B cell (primary cell): ENCODE data around the gene SETD1A. TPM values are rescaled to one million over a fixed set of nuclear protein-coding genes. Genes with fewer than 3 reads are reported as not detected.

Experiments
- ATAC-seq: fragments of 200-7000 bp; cut with Tn5 transposase; one replicate; pipeline ENCODE4 v1.10.0; 2021; ENCODE audit warnings: low read depth, mild to moderate bottlenecking, moderate number of reproducible peaks, moderate library complexity
- CTCF ChIA-PET: fragments of 350-600 bp; sonication (Branson Sonifier 250); formaldehyde crosslinking; loops from one replicate; lab custom pipeline; 2021; ENCODE audit warnings: antibody characterized with exemption, inconsistent platforms; lab: Charles Lee
- POLR2A ChIA-PET: fragments of 350-600 bp; sonication (Branson Sonifier 250); formaldehyde crosslinking; loops from one replicate; lab custom pipeline; 2021; ENCODE audit warnings: antibody characterized with exemption; lab: Charles Lee
- DNase-seq: peaks from one replicate; pipeline ENCODE4 v3.0.0; 2013
- H2AFZ ChIP-seq: 2 replicates; pipeline ENCODE4 v1.6.1; 2012; ENCODE audit warnings: mild to moderate bottlenecking, low read depth, low read length; ENCODE audit not compliant: insufficient read depth, poor library complexity, severe bottlenecking
- H3K27ac ChIP-seq, 2 donors: 1 replicate in 1 of 2; 2 replicates in 1 of 2; pipeline ENCODE4 v1.5.1; 2012 to 2013; ENCODE audit warnings: low read length in 2 of 2, mild to moderate bottlenecking in 2 of 2, moderate library complexity in 1 of 2
- H3K27me3 ChIP-seq, 4 experiments: fragments of 200-600 bp in 1 of 4; sonication (generic) in 1 of 4; replicated peaks in 1 of 4; 1 replicate in 2 of 4; 2 replicates in 2 of 4; pipeline versions ENCODE4 v1.6.1 to v1.7.0; 2013 to 2016; ENCODE audit warnings: low read length in 3 of 4, mild to moderate bottlenecking in 2 of 4, mixed read lengths in 1 of 4, moderate library complexity in 1 of 4; ENCODE audit not compliant: insufficient read depth in 4 of 4, control insufficient read depth in 3 of 4; ENCODE audit errors: control extremely low read depth in 1 of 4
- H3K36me3 ChIP-seq, 2 experiments: replicated peaks in 1 of 2; 1 replicate in 1 of 2; 2 replicates in 1 of 2; pipeline versions ENCODE4 v1.6.1 to v1.7.1; 2013; ENCODE audit warnings: low read length in 1 of 2; ENCODE audit not compliant: insufficient read depth in 2 of 2, control insufficient read depth in 1 of 2; ENCODE audit errors: control extremely low read depth in 1 of 2, extremely low read depth in 1 of 2
- H3K4me1 ChIP-seq, 2 donors: fragments of 200-600 bp in 1 of 2; sonication (generic) in 1 of 2; 1 replicate in 1 of 2; 2 replicates in 1 of 2; pipeline versions ENCODE4 v1.5.1 to v1.6.1; 2013 to 2017; ENCODE audit warnings: low read length in 2 of 2; ENCODE audit not compliant: control insufficient read depth in 2 of 2, insufficient read depth in 2 of 2
- H3K4me2 ChIP-seq: replicated peaks from 2 replicates; pipeline ENCODE3; 2012; ENCODE audit warnings: mild to moderate bottlenecking, low read depth, low read length; ENCODE audit not compliant: poor library complexity, severe bottlenecking
- H3K4me3 ChIP-seq, 5 experiments: fragments of 200-600 bp in 1 of 5; sonication (generic) in 1 of 5; 1 replicate in 3 of 5; 2 replicates in 2 of 5; pipeline versions ENCODE4 v1.5.1 to v1.7.0; 2011 to 2016; ENCODE audit warnings: low read length in 4 of 5, mild to moderate bottlenecking in 4 of 5, low read depth in 2 of 5, control low read depth in 1 of 5, moderate library complexity in 1 of 5; ENCODE audit not compliant: insufficient read depth in 1 of 5; ENCODE audit errors: control extremely low read depth in 1 of 5, extremely low read depth in 1 of 5
- H3K79me2 ChIP-seq: fragments of 200-600 bp; sonication (generic); one replicate; pipeline ENCODE4 v1.6.0; 2016; ENCODE audit warnings: low read length; ENCODE audit not compliant: control insufficient read depth, insufficient read depth
- H3K9ac ChIP-seq: fragments of 200-600 bp; sonication (generic); 2 replicates; pipeline ENCODE4 v1.6.1; 2017; ENCODE audit warnings: mild to moderate bottlenecking, low read length, moderate library complexity
- H3K9me3 ChIP-seq, 3 donors: one replicate each; pipeline versions ENCODE4 v1.6.1 to v1.7.1; 2013; ENCODE audit warnings: low read length in 2 of 3; ENCODE audit not compliant: control insufficient read depth in 2 of 3, insufficient read depth in 1 of 3; ENCODE audit errors: control extremely low read depth in 1 of 3
- H4K20me1 ChIP-seq: 2 replicates; pipeline ENCODE4 v1.6.0; 2012; ENCODE audit warnings: mild to moderate bottlenecking, low read length; ENCODE audit not compliant: insufficient read depth, control insufficient read depth, poor library complexity, severe bottlenecking
- H3K27ac Mint-ChIP-seq: one replicate; pipeline ENCODE4 v1.8.0; 2021; ENCODE audit warnings: mixed read lengths
- H3K27me3 Mint-ChIP-seq: one replicate; pipeline ENCODE4 v1.8.0; 2021; ENCODE audit warnings: mixed read lengths
- H3K4me1 Mint-ChIP-seq: one replicate; pipeline ENCODE4 v1.8.0; 2021; ENCODE audit warnings: mixed read lengths
- H3K4me3 Mint-ChIP-seq: one replicate; pipeline ENCODE4 v1.8.0; 2021; ENCODE audit warnings: mixed read lengths
- H3K9me3 Mint-ChIP-seq: one replicate; pipeline ENCODE4 v1.8.0; 2022; ENCODE audit warnings: mixed read lengths; ENCODE audit not compliant: insufficient read depth
- EZH2 ChIP-seq: IDR thresholded peaks from 2 replicates; pipeline ENCODE4 v1.6.1; 2012; ENCODE audit warnings: borderline replicate concordance, low read depth, mild to moderate bottlenecking, moderate library complexity, low read length; ENCODE audit not compliant: insufficient read depth, poor library complexity, severe bottlenecking
- WGBS: methylation state at CpG from one replicate; pipeline ENCODE4 v1.1.5; 2013; ENCODE audit warnings: missing lambda C conversion rate; ENCODE audit not compliant: insufficient coverage; 5-methylcytosine and 5-hydroxymethylcytosine counted together
- intact Hi-C: fragments of 100-400 bp; cut with micrococcal nuclease; formaldehyde crosslinking; loops from one replicate; pipeline ENCODE4 v1.10.0; 2022
- polyA plus RNA-seq: library from polyadenylated mRNA; depleted of rRNA; stranded (reverse); fragments of >200 nt; gene quantifications from 2 replicates; pipeline ENCODE4 v1.2.3, GENCODE V29; 2012
- total RNA-seq, 2 donors: library from RNA; stranded (reverse); fragments of 120-200 nt in 1 of 2; gene quantifications; 1 replicate in 1 of 2; 2 replicates in 1 of 2; pipeline versions ENCODE4 v1.2.3 to v1.2.4, GENCODE V29; 2013 to 2022
- TF ChIP-seq, protein P1 (sequence below): fragments of 200-600 bp; IDR thresholded peaks from one replicate; pipeline ENCODE4 v1.8.0; 2022; ENCODE audit warnings: antibody characterized with exemption, mild to moderate bottlenecking

Gene SETD1A
- total and polyA plus RNA-seq, 2 donors (not counting 1 experiment from before 2014, with no cell fraction given) = 11.5 to 39.5 TPM

DNA sequence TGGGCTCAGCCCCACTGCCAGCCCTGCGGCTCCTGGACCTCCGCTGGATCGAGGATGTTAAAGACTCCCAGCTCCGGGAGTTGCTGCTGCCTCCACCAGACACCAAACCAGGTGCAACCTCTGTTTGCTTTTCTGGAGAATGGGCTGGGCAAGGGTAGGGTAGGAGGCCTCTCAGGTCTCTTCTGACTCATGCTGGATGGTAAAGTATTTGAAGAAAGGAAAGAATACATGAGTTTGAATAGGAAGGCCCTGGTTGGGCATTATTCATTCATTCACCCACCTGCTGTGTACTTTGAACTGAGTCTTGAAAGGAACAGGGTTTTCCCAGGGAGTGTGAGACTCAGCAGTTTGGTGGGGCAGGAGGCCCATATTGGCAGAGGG is 15.1 kb upstream of the SETD1A start:
- Mint-ChIP-seq H3K4me1 (peaks cover 17% of the 10 kb centered on the region), H3K27me3 (no peaks in the 10 kb centered on the region), H3K4me3 (no peak overlapping the region), H3K9me3 (no peaks in the 10 kb centered on the region), H3K27ac (no peak overlapping the region)
- H3K9ac ChIP-seq = peak overlapping the region; percentile 1
- intact Hi-C loops = loop anchor here (1.0 to 2.0 kb wide), 2 partner anchors 68 to 98 kb away; no protein-coding TSS in a partner anchor
- H2AFZ ChIP-seq = peak overlapping the region; percentile 68
- no peaks in the 10 kb centered on the region for H3K9me3 ChIP-seq
- peaks cover 10 to 16% of the 10 kb centered on the region in 2 donors for H3K4me1 ChIP-seq
- 97% methylated on average over 3 of the region's 4 CpGs for WGBS
- no peak for DNase-seq
- no peaks in the 10 kb centered on the region for H4K20me1 ChIP-seq
- no peak for TF ChIP-seq EZH2
- TF ChIP-seq, protein P1, sequence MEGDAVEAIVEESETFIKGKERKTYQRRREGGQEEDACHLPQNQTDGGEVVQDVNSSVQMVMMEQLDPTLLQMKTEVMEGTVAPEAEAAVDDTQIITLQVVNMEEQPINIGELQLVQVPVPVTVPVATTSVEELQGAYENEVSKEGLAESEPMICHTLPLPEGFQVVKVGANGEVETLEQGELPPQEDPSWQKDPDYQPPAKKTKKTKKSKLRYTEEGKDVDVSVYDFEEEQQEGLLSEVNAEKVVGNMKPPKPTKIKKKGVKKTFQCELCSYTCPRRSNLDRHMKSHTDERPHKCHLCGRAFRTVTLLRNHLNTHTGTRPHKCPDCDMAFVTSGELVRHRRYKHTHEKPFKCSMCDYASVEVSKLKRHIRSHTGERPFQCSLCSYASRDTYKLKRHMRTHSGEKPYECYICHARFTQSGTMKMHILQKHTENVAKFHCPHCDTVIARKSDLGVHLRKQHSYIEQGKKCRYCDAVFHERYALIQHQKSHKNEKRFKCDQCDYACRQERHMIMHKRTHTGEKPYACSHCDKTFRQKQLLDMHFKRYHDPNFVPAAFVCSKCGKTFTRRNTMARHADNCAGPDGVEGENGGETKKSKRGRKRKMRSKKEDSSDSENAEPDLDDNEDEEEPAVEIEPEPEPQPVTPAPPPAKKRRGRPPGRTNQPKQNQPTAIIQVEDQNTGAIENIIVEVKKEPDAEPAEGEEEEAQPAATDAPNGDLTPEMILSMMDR = no peak
- no peaks in the 10 kb centered on the region for H3K79me2 ChIP-seq
- H3K27ac ChIP-seq = no peak overlapping the region
- ChIA-PET POLR2A (interaction anchor here (0.8 to 1.1 kb wide), 2 partner anchors 40 to 180 kb away, joined by 3 read pairs; no protein-coding TSS in a partner anchor), CTCF (interaction anchor here (0.5 to 5.7 kb wide), 16 partner anchors 8 to 502 kb away, joined by 3 to 64 read pairs (median 6); partner anchors contain the start of gene HSD3B7)
- H3K4me3 ChIP-seq = no peak overlapping the region
- no peaks in the 10 kb centered on the region for H3K27me3 ChIP-seq
- no peak for ATAC-seq
- peaks cover 0 to 2% of the 10 kb centered on the region in 2 experiments for H3K36me3 ChIP-seq
- peak overlapping the region; percentile 65 for H3K4me2 ChIP-seq

DNA sequence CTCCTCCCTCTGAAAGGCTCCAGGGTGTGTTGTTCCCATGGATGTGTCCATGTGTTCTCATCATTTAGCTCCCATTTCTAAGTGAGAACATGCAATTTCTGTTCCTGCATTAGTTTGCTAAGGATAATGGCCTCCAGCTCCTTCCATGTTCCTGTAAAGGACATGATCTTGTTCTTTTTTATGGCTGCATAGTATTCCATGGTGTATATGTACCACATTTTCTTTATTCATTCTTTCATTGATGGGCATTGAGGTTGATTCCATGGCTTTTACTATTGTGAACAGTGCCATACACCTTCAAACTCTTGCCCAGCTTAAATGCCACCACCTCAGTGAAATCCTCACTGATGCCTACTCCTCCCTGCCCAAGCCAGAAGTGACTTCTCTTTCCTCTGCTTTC is 13.2 kb upstream of the SETD1A start:
- no peak overlapping the region for H3K4me2 ChIP-seq
- intact Hi-C loops = no loop called here
- TF ChIP-seq EZH2 = no peak
- TF ChIP-seq, protein P1 = no peak
- H3K4me1 ChIP-seq = peaks cover 5 to 20% of the 10 kb centered on the region in 2 donors
- H3K79me2 ChIP-seq = no peaks in the 10 kb centered on the region
- H3K4me3 ChIP-seq = no peak overlapping the region
- POLR2A ChIA-PET = no interaction called here
- Mint-ChIP-seq H3K4me1 (peaks cover 15% of the 10 kb centered on the region), H3K4me3 (no peak overlapping the region), H3K27me3 (no peaks in the 10 kb centered on the region), H3K27ac (peak overlapping the region; percentile 43), H3K9me3 (no peaks in the 10 kb centered on the region)
- CTCF ChIA-PET = interaction anchor here (1.2 to 1.3 kb wide), 3 partner anchors 9 to 100 kb away, joined by 3 to 6 read pairs (median 3); no protein-coding TSS in a partner anchor
- H3K36me3 ChIP-seq = peaks cover 0 to 2% of the 10 kb centered on the region in 2 experiments
- DNase-seq (no peak), ATAC-seq (no peak)
- H3K27me3 ChIP-seq = no peaks in the 10 kb centered on the region
- no peak overlapping the region for H3K27ac ChIP-seq
- H2AFZ ChIP-seq = no peak overlapping the region
- H3K9ac ChIP-seq = no peak overlapping the region
- no peaks in the 10 kb centered on the region for H3K9me3 ChIP-seq
- no peaks in the 10 kb centered on the region for H4K20me1 ChIP-seq
